Body of pancreas (tissue), 4 donors: ENCODE measurements around the gene MYH11.

Experiments used
- CTCF ChIP-seq, 7 experiments: fragments of 450-650 bp in 4 of 7; fragments of 200-600 bp in 3 of 7; sonication (generic) in 3 of 7; IDR thresholded peaks; one replicate each; pipeline ENCODE4 v1.5.1; 2016 to 2019; ENCODE audit warnings: antibody characterized with exemption in 7 of 7
- POLR2A ChIP-seq, 3 donors: fragments of 450-650 bp; IDR thresholded peaks; one replicate each; pipeline ENCODE4 v1.6.1; 2016; ENCODE audit warnings: antibody characterized with exemption in 3 of 3, mild to moderate bottlenecking in 2 of 3

DNA sequence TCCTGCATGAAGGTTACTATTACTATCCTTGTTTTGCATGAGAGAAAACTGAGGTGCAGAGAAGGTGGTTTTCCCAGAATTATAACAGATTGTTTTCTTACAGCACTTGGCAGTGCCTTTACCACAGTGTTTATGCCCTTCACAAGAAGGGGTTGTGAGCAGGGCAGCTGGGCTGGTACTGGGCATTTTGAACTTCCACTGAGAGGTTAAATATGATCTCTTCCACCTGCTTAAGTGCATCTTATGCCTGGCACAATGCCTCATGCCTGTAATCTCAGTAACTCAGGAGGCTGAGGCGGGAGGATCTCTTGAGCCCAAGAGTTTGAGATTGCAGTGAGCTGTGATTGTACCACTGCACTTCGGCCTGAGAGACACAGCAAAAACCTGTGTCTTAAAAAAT is 170.5 kb downstream of the MYH11 start:
- no peak for TF ChIP-seq POLR2A (IDR thresholded peaks at IDR 0.05)
- no peak for TF ChIP-seq CTCF (IDR thresholded peaks at IDR 0.05)
